ENCODE data around the gene MAMLD1.

Gene MAMLD1

DNA sequence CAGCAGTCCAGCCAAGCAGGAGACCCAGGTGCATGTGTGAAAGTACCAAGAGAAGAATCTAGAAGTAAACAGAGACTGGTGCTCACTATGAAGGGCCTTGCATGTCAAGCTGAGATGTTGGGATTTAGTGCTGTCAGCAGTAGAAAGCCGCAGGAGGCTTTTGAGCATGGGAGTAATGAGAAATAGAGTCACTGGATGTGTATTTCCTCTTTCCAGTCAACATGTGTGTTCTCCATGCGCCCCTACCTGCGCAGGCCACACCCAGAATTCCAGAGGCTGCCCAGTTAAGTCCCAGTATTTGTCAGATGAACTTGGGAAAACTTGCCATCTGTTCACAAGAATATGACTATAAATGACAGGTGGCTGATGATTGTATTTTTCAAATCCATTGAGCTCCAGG lies 4.5 kb upstream of the MAMLD1 start:
- DNase-seq, result no peak

DNA sequence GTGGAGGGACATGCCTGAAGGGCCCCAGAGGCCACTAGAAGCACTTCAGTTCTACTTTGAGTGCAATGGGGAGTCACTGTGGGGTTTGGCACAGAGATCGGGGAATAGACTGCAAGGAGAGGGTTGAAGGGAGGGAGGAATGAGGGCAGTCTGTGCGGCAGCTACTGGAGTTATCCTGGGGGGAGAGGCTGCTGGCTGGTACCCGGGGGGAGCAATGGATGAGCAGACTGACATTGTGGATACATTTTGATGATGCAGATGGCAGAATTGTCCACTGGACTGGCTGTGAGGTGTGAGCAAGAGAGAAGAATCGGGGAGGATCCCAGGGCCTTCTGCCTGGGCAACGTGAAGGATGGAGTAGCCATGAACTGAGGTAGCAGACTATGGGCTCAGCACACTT lies 2.8 kb upstream of the MAMLD1 start:
- no peak for DNase-seq

DNA sequence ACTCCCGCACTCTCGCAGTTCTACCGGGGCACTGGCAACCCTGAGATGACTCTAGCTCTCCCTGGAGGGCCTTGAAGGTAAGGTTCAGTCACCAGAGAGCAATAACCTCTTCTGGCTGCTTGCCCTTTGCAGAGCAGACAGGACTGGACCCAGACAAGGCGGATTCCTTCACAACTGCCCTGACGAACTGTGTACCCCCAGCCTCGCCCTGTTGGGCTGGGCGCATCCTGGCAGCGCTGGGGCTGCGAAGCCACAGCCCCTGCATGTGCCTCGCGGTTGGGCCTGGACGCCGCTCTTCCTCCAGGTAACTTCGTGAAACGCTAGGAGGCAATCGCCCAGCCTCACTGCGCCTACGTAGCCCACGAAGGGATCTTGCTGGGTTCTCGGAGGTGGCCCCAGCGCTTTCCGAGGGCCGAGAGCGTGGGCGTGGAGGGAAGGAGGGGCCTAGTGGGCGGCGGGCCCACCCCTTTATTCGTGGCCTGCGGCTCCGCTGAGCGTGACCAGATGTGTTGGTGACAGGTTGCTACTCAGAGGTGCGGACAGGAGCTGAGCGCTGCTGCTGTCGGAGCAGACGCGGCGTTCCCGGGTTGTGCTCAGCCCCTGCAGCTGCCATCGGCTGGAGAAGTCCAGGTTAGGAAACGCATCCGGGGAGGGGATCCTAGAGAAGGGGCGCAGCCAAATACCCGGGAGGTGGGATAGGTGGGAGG lies 1.9 kb upstream of the MAMLD1 start:
- no peak for DNase-seq

DNA sequence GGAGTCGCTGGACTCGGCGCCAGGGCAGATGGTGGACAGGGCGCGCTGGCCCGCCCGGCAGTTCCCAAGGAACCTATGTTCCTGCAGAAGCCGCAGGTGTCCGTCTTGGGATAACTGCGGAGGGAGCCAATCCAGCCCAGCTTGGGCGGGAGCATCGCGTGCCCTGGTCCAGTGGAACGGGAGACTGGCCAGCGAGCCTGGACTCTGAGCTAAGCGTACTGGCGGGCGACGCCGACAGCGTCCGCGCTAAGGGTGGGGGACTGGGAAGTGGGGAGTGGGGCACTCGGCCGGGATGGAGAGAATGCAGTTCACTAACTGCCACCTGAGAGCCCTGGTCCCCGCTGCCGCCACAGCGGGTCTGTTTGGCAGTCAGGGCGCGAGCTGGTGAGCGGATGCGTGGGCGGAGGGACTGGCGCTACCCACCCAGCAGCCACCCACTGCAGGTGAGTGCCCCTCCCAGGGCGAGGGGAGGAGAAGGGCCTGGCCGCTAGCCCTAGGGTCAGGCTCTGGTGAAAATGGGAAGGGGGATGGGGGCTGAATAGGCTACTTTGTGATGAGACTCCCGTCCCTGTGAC lies 1.3 kb upstream of the MAMLD1 start:
- DNase-seq, result no peak

DNA sequence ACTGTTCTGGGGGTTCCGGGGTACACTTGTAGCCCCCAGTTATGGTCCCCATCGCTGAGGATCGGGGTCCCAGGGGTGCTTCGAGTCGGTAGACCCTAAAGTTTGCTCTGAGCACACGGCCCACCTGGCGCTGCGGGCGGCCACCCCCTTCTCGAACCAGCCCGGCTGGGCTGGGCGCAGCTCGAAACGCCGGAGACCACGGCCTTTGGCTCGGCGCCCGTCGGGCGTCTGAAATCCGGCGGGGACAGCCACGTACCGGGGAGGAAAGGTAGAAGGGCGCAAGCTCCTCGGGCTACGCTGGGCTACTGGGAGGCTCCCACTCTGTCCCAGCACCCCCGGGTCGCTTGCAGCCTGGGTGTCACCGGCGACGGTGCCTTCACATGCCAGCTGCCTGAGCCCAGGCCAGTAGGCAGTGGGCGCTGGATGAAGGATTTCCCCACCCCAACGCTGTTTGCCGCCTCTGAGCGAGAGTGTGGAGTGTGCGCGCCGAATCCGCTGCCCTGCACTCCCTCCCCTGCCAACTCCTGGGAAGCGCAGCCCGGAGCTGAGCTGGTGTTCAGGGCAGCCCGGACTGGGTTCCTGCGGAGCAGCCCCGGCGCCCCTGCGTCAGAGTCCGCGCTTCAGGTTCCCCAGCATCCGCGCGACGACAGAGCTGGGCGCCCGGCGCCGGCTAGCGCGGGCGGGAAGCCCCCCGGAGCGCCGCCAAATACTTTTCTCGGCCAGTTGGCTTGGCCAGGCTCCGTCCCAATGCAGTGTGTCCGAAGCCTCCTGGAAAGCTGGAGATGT lies 637 bp downstream of the MAMLD1 start:
- DNase-seq, result no peak

DNA sequence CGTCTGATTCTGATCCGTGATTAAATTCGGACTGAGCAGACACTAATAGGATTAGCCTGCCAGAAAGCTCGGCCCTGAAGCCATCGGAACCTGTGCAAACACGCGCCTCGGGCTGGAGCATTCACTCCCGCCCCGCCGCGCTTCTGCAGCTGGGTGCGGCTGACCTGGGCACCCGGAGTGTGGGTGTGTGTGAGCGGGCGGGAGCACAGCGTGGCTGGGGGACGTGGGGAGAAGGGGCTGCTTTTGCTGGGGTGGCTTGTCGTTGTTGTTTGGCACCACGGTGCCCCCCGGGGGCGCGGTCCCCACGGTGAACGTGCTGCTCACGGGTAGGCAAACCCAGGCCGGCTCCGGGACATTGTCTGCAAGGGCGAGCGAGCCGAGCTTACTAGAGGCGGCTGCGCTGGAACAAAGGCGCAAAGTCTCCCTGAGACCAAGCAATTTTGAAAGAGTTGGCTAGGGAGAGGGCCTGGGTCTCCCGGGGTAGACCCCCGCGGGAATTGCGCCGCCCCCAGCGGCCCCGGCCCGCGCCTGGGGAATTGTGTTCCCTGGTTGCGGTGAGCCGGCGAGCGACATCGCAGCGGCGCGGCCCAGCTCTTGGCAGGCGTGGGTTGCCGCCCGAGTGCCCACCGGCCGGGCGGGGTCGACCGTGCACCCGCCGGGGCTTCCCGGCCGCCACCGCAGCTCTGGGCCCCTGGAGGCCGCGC lies 1.4 kb downstream of the MAMLD1 start:
- no peak for DNase-seq

DNA sequence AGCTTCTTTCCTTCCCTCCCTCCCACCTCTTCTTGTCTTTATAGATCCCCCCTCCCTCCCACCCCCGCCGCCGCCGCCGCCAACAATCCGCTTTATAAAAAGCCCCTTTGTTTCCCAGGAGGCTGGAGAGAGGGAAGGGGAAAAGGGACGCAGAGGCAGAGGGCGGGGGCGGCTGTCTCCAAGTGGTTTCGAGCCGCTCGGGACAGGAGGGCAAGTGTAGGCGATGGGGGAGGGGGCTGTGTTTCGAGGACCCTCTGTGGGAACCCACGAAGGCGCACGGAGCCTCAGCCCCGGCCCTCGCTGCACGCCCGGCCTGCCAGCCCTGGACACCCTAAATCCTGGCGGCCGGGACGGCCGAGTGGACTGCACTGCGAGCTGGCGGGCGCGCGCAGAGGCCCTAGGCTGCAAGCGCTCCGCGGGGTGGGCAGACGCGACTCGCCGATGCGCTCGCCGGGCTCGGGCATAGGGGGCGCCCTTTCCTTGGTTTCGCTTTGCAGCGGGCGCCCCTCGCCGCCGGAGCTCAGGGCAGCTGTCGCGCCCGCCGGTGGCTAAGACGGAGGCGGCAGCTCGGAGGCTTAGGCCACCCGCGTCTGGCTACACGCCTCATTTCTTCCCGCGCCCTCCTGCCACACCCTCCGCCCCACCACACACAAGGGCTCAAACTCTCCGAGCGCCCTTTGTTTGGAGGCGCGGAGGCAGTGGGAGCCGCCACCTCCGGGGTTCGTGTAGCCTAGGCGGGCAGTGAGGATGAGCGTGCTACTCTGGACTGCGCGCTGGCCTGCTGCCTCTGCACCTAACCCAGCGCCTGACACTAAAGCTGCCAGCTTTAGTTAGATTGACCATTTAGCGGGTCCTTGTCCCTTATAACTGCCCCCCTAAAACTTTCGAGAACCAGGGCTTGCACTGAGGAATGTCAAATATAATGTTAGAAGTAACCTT lies 2.2 kb downstream of the MAMLD1 start:
- DNase-seq, result no peak

DNA sequence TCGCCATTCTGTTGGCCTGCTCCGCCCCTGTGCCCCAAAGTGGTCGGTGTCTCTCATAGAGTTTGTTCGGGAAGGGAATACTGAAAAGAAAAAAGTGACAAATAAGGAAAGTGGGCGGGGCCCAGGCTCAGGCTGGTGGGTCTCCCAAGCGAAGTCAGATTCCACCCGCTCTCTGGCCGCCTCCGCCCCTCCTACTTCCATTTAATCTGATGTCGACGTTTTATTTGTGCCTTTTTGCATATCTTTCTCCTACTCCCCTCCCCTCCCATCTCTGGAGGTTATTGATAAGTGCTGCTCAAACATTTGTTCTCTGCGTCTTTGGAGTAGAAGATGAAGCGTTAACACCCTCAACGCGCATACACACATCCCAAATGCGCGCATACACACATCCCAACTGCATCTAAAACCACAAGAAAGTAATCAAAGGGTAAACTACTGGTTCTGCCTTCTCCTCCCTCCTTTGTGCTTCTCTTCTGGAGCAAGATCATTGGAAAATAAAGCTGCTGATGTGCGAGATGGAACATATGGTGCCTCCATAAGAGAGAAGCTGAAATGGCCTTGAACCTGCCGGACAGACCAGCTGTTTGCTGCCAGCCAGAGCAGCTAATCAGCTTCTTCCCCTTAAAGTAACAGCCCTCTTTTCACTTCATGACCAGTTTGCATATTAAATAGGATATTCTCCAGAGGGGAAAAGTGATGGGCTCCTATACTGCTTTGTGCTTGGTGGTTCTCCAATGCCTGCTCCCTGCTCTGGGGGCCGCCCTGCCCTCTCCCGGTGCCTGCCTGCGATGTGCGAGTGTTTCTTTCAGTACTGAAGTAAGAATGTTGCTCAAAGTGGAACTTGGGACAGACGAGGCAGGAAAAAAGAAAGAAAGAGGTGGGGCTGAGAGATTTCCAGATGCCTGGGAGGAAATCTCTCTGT lies 3.1 kb downstream of the MAMLD1 start:
- no peak for DNase-seq

DNA sequence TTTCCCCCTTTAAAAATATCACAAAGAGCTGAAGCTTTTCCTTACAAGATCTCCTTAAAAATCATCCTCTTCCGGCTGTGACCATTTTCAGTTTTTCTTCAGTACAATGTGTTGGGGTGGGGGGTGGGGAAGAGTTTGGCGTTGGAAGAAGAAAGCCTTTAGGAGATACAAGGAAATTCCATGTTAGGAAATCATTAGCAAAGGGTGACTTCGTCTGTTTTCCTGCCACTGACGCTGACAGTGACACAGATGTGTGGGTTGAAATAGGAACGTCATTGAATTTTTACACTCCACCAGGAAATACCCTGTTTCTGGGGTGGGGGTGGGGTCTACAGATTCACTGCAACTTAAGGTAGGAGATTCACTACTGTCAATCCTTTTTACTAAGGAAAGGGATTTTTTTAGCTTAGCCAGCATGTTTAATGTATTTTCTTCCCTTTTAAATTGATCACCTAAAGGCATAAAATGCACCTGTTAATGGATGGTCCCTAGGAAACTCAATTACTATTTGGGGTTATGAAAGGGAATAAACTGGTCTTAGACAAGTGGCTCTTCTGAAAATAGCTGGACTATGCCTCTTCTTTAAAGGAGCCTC lies 3.9 kb downstream of the MAMLD1 start:
- DNase-seq, result no peak

DNA sequence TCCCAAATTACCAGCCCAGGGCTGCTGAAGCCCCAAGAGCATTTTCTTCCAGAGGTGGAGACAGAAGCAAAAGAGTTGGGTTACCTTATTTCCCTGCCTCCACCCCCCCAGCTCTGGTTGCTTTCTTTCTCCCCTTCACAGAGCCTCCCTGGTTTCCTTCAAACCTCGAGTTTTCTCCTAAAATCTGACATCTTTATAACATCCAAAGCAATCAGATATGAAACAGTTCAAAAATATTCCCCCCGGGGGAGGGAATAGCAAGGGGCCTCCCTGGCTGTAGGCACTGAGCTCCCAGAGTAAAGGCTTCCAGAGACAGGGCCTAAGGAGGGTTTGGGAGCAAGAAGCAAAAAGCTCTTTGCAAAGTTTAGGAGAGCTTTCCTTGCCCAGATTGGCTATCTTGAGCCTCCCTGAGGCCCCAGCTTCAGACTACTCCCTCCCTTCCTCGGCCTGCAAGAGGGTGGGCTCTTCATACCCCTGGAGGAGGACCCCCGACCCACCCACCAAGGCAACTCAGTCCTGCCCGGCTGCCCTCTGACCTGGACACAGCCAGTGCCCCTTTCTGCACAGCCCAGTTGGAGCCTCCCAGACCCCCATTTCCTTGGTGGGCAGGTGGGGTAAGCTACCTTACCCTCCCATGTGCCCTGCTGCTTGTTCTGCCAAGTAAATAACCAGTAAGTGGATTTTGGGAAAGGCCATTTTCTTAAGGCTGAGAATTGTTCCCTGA lies 7.6 kb downstream of the MAMLD1 start:
- DNase-seq, result no peak

DNA sequence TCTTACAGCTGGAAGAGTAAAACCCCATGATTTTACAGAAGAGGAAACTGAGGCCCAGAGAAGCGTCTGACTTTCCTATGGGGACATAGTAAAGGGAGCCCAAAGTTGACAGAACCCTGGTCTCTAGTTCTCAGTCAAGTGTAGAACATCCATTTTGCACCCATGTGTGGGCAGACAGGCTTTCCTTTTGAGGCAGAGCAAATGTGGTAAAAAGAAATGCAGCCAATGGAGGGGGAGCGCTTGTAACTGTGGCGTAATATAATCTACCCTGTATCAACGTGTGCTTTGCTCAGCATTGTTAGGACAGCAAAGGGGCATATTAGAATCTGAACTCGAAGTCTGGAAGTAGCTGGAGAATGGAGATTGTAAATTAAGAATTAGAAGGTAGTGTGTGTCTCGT lies 8.8 kb downstream of the MAMLD1 start:
- DNase-seq, result no peak

DNA sequence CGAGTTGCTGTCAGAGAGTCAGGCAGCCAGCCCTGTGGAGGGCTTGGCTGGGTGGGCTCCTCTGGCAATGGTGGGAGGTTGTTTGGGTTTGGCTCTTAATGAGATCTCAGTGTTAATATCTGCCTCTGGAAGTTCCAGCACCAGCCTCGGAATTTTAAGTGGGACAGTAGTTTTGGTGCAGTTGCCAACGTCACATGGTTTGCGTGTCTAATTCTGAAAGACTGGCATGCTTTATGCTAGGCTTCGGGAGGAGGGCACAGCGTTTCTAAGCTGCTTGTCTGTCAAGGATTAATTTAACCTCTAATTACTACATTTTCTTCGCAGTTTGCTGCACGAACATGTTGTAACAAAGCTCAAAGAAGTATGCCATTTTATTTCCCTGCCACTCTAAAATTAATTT lies 9.2 kb downstream of the MAMLD1 start:
- DNase-seq, result no peak

DNA sequence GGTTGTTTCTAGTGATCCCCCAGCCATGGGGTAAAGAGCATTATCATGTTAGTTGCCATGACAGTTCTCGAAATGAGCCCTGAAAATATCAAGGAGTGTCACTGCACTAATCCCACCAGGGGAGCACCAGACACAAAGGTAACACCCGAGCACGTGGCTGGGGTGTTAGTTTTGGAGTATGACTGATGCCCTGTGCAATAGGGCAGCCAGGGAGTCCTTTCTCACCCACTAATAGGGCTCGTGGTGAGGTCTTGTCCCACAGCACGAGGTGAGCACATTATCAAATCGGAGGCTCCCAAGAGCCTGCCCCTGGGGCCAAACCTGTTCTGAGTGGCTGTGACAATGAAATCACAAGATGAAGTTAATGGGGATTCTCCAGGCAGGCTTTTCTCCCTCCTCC lies 9.6 kb downstream of the MAMLD1 start:
- no peak for DNase-seq

DNA sequence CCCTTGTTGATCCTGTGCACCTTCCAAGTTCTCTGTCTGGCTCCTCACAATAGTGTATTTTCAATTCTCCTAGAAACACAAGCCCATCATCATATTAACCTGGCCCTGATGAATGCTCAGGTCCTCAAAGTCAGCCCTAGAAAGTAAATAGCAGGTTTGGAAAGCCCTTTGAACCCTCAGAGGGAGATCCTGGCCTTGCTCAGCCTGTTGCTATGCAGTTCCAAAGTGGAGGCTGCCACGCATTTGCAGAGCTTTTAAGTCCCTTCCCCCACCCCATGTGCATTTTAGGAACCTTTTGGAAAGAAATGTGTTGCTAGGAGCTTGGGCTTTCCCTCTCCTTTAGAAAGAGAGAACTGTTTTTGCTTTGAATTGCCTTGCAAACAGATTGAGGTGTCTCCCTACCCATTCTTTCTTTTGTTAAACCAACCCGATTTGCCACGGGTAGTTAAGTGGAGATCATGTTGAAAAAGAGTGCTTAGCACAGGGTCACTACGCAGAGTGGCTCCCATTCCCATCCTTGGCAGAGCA lies 12.2 kb downstream of the MAMLD1 start:
- no peak for DNase-seq

DNA sequence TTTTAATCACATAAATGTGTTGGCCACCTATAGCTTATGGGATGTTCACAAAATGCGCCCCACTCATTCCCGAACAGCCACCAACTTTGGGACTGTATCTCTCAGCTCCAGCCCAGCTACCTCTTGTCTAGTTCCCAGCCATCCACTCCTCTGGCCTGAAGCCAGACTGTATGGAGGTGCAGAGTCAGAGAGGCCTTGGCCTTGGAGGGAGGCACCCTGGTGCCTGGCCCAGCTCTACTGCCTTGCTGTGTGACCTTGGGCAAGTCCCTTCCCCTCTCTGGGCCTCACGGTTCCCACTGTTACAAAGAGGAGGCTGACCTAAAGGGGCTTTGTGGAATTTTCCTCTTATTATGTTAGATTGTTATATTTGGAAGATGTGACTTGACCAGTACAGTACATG lies 13.9 kb downstream of the MAMLD1 start:
- no peak for DNase-seq

DNA sequence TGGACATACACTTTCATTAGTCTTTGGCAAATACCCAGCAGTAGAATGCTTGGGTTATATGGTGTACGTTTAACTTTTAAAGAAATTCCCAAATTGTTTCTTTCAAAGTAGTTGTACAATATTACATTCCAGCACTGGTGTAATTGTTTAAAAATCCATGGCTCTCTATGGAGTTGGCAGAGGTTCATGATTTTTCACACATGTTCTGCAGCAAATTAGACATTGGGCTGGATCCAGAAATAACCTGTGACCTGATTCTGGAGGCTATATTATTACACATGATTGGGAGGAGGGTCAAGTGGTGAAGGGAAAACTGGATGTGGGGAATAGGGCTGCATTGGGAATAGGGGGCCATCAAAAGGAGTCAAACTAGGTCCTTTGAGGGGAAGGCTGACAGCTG lies 41.9 kb downstream of the MAMLD1 start:
- no peak for DNase-seq

DNA sequence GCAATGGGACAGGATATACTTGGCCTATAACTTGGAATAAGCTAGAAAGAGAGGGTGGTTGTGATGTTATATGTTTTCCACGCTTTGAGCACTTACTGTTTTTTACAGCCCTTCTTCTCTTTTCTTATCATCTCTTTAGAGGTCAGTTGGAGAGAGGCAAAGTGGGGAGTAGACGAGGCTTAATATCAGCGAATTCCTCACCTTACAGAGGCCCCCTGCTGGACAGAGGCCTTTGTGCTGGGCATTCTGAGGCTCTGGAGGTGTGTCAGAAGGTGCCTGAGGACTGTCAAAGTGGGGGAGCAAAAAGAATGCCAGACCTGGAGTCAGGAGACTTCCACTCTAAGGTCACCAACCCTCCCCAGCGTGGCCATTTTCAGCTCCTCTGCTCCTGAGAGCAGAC lies 42.5 kb downstream of the MAMLD1 start:
- DNase-seq, result no peak

DNA sequence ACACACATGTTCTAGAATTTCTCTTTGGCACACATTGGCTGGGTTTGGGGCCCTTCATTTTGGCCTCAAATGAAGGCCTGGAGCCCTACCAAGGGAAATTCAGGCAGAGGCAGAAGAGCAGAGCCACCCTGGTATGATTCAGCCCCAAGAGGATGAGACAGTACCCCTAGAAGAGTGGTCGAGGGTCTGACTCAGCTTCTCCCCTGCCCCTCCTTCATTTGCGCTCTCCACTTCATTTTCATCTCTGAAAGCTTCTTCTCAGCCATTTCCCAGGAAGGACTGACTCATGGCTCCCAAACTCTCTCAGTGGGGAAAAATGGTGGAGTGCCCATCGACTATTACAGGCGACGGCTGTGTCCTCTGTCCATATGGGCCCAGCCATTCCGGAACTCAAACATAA lies 43.5 kb downstream of the MAMLD1 start:
- DNase-seq, result no peak

DNA sequence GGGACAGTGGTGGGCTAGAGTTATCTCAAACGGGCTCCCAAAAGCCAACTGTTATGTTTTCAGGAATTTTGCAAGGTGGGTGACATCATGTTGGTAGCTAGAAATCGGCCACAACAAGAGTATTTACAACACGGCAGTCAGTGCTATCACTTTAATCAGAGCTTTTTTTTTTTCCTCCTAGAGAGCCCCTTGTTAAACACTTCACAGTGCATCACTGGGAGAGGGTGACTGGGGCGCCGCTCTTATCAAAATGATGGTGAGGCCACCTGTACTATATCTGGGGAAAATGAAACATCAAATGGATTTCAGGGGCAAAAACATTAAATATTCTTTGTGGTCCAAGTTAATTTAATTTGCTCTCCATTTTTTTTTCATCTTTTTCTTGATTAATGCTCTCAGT lies 44.9 kb downstream of the MAMLD1 start:
- DNase-seq, result no peak

DNA sequence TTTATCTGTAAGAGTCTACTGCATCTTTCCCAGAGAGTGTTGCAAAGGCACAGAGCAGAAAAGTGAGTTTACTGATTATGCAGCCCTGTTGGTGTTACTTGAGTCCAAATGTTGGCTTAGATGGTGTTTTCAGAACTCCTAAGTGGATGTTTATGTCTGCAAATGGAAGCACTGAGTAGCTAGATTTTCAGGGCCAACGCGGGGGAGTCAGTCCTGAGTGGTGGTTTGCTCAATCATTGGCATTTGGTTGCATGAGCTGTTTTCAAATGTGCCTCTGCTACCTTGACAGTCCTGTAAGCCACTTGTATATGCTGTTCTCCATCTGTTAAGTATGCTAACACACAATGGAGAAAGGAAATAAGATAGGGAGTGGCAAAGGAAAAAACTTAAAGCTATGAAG lies 45.4 kb downstream of the MAMLD1 start:
- no peak for DNase-seq

All from 8988T (cell line).